Stimulated activated CD8-positive, alpha-beta memory T cell treated with anti-CD3 and anti-CD28 coated beads, Interleukin-12 subunit alpha, Interleukin-12 subunit beta, amount 100 ng/mL, for 24 hours (primary cell): Measurements from ENCODE around the gene DTX4.

Experiments used
- DNase-seq: peaks from one replicate; pipeline ENCODE4 v3.0.0-alpha.2; 2020; ENCODE audit errors: extremely low read depth

The DTX4 gene

GRCh38 chr11:59192446-59193020 lies 20.6 kb downstream of the DTX4 start:
- DNase-seq, result no peak

GRCh38 chr11:59193587-59194130 lies 21.7 kb downstream of the DTX4 start:
- no peak for DNase-seq

GRCh38 chr11:59195586-59195985 lies 23.7 kb downstream of the DTX4 start:
- DNase-seq, result no peak

- no peak for DNase-seq
Observed at GRCh38 chr11:59196777-59197176, 24.8 kb downstream of the DTX4 start.

GRCh38 chr11:59197991-59198390 lies 26.1 kb downstream of the DTX4 start:
- DNase-seq, result no peak

GRCh38 chr11:59198726-59199125 lies 26.8 kb downstream of the DTX4 start:
- no peak for DNase-seq

- DNase-seq, result no peak
Observed at GRCh38 chr11:59199546-59200422, 27.9 kb downstream of the DTX4 start.

GRCh38 chr11:59200423-59200746 lies 28.5 kb downstream of the DTX4 start:
- no peak for DNase-seq

GRCh38 chr11:59201353-59201752 lies 29.4 kb downstream of the DTX4 start:
- no peak for DNase-seq

GRCh38 chr11:59204746-59205145 lies 32.8 kb downstream of the DTX4 start:
- DNase-seq, result no peak

- DNase-seq, result no peak
Observed at GRCh38 chr11:59205648-59206047, 33.7 kb downstream of the DTX4 start.

- no peak for DNase-seq
Observed at GRCh38 chr11:59206635-59207034, 34.7 kb downstream of the DTX4 start.

- DNase-seq, result no peak
Observed at GRCh38 chr11:59207988-59208451, 36.1 kb downstream of the DTX4 start.

- no peak for DNase-seq
Observed at GRCh38 chr11:59208956-59209355, 37.0 kb downstream of the DTX4 start.

GRCh38 chr11:59212222-59212621 lies 40.3 kb downstream of the DTX4 start:
- no peak for DNase-seq

- no peak for DNase-seq
Observed at GRCh38 chr11:59212744-59213631, 41.1 kb downstream of the DTX4 start, which contains the start of gene MPEG1. TSS of gene MPEG1 (minus strand) at chr11:59212927. CDS start at chr11:59212865, 62 bp downstream.

GRCh38 chr11:59214141-59214893 lies 42.4 kb downstream of the DTX4 start:
- no peak for DNase-seq

- DNase-seq, result no peak
Observed at GRCh38 chr11:59216641-59217564, 45.0 kb downstream of the DTX4 start.

GRCh38 chr11:59218319-59218718 lies 46.4 kb downstream of the DTX4 start:
- no peak for DNase-seq

- DNase-seq, result no peak
Observed at GRCh38 chr11:59218893-59219292, 47.0 kb downstream of the DTX4 start.
